NCI-H2196 (cell line): ENCODE results near the gene NHERF1.

Experiments used
- DNase-seq: peaks from one replicate; lab custom pipeline; 2025; ENCODE audit not compliant: unreplicated experiment; lab: John Stamatoyannopoulos, UW

NHERF1 gene

DNA sequence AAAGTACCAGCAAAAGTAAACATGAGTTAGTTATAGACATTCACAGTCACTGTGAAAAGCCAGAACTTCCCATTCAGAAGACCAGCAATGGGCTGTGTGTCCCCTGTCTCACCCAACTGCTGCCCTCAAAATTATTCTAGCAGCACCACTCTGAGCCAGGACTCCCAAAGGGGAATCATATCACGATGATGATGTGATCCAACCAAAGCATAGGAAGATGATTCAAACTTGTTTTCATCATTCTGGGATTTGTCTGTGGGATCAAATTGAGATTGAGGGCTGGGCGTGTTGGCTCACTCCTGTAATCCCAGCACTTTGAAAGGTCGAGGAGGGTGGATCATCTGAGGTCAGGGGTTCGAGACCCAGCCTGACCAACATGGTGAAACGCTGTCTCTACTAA, 34.1 kb downstream of the NHERF1 start:
- no peak for DNase-seq

GRCh38 chr17:74784125-74784810, 35.8 kb downstream of the NHERF1 start:
- no peak for DNase-seq

DNA sequence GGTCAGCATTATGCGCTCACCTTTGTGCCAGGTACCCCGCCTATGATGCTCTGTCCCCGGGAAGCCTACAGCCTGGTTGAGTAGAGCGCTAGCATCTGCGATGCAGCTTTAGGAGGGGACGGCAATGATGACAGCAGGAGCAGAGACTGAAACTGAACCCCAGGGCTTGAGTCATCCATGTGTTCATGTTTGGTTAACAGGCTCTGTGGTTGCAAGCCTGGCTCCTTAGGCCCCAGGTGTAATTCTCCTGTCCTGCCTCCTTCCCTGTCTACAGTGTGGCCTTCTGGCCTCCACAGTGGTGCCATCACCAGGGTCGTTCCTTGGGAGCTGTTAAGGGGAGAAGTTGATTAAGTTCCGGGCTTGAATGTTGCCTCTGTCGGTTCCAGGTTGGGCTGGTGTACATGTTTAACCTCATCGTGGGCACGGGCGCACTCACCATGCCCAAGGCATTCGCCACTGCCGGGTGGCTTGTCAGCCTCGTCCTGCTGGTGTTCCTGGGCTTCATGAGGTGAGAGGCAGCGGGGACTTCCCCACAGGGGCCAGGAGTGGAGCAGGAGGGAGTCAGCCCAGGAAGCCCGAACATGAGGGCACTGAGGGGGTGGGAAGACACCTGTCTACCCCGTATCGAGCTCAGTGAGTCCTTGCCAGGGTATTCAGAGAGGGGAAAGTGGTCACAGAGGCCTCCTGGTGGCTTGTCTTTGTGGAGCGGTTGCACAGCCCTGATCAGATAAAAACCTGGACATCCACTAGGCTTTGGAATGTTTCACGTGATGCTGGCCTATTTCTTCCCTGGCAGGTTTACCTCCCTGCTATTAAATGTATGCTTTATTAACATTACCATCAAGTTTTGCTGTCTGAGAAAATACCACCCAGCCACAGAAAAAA, 36.9 kb downstream of the NHERF1 start:
- DNase-seq: no peak

DNA sequence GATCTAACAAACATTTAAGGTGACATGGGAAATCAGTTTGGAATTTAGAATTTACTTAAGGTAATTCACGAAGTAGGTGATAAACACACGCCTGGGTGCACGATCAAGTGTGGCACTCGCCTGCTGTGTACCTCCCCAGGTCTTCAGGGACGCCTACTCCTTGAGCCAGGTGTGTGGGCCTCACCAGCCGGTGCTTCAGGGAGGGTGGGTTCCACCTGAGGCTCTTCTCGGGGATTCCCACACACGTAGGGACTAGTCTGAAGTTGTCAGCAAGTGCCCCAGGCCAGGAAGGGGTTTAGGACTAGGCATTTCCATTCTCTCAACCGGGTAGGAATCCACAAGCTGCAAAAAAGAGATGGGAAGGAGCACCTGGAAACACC, 37.5 kb downstream of the NHERF1 start:
- DNase-seq: no peak

GRCh38 chr17:74786431-74787055, 38.1 kb downstream of the NHERF1 start:
- no peak for DNase-seq

- DNase-seq: no peak
Observed at GRCh38 chr17:74790161-74791058, 42.0 kb downstream of the NHERF1 start.

- DNase-seq: no peak
Observed at GRCh38 chr17:74792586-74793105, 44.2 kb downstream of the NHERF1 start.

DNA sequence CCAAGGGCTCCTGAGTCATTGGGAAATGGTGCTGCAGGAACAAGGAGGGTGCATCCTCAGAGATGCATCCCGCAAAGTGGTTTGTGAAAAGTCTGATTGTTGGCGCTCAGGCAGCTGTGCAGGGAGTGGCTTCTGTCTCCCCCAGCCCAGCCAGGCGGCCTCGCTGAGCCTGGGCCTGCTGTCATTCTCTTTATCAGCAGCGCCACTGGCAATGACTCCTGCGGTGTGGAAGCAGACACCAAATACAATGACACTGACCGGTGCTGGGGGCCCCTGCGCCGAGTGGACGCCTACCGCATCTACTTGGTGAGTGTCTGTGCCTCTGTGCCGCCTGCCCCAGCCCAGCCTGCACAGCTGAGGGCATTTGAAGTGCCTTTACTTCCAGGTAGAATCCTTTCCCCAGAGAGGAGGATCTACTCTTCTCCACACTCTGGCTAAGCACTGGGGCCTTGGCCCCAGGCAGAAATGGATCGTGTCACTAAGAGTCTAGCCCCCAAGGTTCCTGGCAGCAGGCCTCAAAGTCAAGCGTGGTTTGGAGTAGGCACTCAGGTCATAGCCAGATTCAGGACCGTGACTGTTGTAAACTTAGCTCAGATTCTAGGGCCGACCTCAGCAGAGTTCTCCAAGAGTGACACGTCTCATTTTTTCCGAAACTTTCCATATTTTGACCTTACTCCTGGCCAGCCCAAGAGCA, 47.0 kb downstream of the NHERF1 start:
- no peak for DNase-seq

GRCh38 chr17:74796211-74796610, 47.8 kb downstream of the NHERF1 start:
- DNase-seq: no peak

- DNase-seq: no peak
Observed at GRCh38 chr17:74796866-74797265, 48.4 kb downstream of the NHERF1 start.

- no peak for DNase-seq
Observed at GRCh38 chr17:74797824-74798223, 49.4 kb downstream of the NHERF1 start.

- DNase-seq: no peak
Observed at GRCh38 chr17:74798239-74798707, 49.8 kb downstream of the NHERF1 start.

DNA sequence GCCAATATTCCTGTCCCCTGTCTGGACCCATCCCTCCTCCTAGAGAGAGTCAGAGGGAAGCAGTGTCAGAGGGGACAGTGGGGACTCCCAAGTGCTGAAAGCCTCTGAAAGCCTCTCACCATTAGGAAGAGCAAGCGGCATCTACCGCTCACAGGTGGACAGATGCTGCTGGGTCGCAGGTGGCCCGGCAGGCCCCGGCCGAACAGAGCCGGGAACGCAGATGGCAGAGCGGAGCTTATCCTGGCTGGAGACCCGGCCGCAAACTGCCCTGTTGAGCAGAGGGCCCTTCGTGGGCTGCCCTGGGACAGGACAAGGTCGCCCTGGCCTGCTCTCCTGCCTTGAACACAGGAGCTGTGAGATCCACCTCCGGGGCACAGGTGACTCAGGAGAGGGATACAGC, 50.7 kb downstream of the NHERF1 start:
- DNase-seq: no peak

DNA sequence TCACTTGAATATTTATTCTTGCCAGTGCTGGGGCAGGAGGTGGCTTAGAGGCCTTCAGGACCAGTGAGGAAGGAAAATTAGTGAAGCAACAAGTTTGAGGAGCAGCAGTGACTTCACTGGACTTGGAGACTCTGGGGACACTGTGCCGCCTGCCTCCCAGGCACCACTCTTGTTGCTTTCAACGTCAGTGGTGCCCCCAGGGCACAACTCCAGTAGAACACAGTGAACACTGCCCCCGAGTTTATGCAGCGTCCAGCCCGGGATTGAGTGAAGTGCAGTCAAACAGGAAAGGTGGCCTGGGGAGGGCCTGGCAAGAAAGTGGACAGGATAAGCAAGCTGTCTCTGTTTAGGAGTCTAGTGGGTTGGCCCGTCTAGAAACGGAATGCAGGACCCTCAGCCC, 52.1 kb downstream of the NHERF1 start:
- DNase-seq: no peak

DNA sequence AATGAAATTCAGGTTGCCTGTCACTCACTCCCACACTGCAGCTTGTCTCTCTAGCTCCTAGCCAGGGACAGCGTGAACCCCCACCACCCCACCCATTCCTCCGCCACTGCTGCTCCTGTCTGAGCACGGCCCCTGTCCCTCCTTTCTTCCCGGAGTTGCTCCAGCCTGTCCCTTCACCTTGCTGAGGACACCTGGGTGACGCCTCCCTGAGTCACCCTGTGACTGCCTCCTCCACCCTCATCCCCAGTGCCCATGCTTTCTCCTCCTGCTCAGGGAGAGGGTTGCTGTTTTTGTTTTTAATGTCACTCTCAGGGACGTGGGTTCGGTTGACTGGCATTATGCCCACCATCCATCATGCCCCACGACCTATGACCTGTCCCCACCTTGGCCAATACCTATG, 53.5 kb downstream of the NHERF1 start:
- no peak for DNase-seq

DNA sequence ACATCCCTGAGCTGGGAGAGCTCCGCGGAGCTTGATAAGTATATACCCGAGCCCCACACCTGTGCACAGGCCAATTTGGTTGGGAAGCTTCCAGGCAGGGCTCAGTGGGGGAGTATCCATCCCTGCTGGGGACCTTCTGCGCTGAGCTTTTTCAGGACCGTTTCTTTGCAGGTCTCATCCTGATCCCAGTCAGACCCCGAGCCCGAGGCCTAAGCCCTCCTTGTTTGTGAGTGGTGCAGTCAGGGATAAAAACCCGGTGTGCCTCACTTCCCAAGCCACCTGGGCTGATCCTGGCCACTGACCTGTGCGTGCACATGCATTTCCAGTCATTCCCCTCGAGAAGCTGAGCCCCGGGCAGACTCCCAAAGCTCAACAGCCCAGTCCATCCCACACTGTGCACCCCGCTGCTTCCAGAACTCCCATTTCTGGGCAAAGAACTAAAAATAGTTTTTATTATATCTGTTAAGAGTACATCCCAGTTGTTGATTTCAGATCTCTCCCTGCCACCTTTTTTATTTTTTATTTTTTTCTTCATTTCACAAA, 55.0 kb downstream of the NHERF1 start:
- no peak for DNase-seq

DNA sequence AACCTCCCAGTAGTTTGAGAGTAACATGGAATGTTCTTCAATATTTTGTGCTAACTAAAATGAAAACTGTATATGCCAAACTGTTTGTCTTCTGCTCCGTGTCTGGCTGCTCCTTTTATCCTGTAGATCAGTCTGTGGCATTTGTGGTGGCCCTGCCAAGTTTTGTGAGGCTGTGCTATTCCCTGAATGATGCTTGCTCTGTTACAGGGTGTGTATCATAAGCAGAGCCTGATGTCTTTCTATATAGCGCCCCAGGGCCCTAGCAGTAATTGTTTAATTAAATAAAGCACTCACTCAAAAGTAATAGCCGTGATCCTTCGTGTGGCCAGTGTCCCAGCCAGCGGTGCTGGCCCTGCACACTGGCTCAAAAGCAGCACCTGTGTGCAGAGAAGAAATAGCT, 55.5 kb downstream of the NHERF1 start:
- DNase-seq: no peak

DNA sequence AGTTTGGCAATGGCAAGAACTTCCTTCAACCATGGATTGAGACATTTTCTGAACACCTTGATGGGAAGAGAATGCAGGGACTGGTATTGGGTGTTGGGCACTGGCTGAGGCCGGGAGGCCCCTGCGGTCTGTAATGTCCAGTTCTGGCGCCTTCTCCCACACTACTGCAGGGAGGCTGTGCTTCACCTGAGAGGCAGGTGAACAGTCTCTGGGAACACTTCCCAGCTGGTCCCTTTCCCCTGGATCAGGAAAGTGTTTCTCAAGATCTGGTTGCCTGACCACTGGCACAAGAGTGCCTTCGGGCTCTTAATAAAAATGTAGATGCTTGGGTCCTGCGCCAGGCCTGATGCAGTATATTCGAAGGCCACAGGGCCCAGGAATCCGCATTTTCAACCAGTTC, 56.3 kb downstream of the NHERF1 start:
- no peak for DNase-seq

DNA sequence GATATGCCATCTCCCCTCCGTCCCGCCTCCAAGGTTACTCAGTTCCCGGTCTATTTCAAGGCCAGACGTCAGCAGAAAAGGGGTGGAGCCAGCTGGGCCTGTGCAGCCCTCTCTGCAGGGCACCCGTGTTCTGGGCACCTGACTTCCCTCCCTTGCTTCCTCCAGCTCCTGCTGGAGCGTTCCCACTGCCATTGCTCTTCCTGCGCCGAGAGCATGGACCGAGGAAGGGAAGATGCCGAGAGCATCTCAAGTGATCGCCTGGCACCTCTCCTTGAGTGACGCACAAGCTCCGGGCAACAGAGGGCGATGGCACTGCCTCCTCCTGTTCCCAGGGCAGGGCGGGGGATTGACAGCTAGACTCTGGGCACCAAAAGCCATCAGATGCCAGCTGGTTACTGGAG, 57.2 kb downstream of the NHERF1 start:
- no peak for DNase-seq

- DNase-seq: no peak
Observed at GRCh38 chr17:74806334-74806733, 57.9 kb downstream of the NHERF1 start.
